ENCODE data around the gene OR2AT4. TPM values are rescaled to one million over a fixed set of nuclear protein-coding genes. Genes with fewer than 3 reads are reported as not detected.

Gene OR2AT4
- total RNA-seq, 4 donors from 2014 or later = not detected

- intact Hi-C loops (cut with DNase I; ENCODE audit: low total_unique reads) = loop anchor here (5.0 kb wide), 2 partner anchors 59 to 104 kb away; no protein-coding TSS in a partner anchor
- peak; percentile 76 to 93 for DNase-seq (ENCODE audit: low spot score in 2 of 2)
- 28 to 33% methylated on average over 9 to 10 of the region's 10 CpGs for WGBS, 2 donors
- no peak overlapping the region for H3K4me3 ChIP-seq (ENCODE audit: low read depth, poor library complexity, severe bottlenecking)
- TF ChIP-seq POLR2A (IDR thresholded peaks at IDR 0.05) (no peak), CTCF (IDR thresholded peaks at IDR 0.05) (no peak)
These were observed 46.2 kb upstream of the OR2AT4 start for GRCh38 chr11:75142714-75143419.

GRCh38 chr11:75141166-75141565 lies 44.5 kb upstream of the OR2AT4 start:
- WGBS, 2 donors = 70 to 75% methylated on average over 6 of the region's 6 CpGs
- peak in 1 of 2 donors; percentile 11 for DNase-seq (ENCODE audit: low spot score in 2 of 2)
- intact Hi-C loops (cut with DNase I; ENCODE audit: low total_unique reads) = loop anchor here (5.0 kb wide), 2 partner anchors 61 to 106 kb away; no protein-coding TSS in a partner anchor
- no peak for TF ChIP-seq POLR2A (IDR thresholded peaks at IDR 0.05)
- no peak for TF ChIP-seq CTCF (IDR thresholded peaks at IDR 0.05)
- no peak overlapping the region for H3K4me3 ChIP-seq (ENCODE audit: low read depth, poor library complexity, severe bottlenecking)

- WGBS, 2 donors = 36 to 37% methylated on average over 22 of the region's 22 CpGs
- intact Hi-C loops (cut with DNase I; ENCODE audit: low total_unique reads) = loop anchor here (5.0 kb wide), 2 partner anchors 62 to 107 kb away; no protein-coding TSS in a partner anchor
- peak; percentile 35 to 91 for DNase-seq (ENCODE audit: low spot score in 2 of 2)
- TF ChIP-seq POLR2A (IDR thresholded peaks at IDR 0.05) (no peak), CTCF (IDR thresholded peaks at IDR 0.05) (no peak)
- no peak overlapping the region for H3K4me3 ChIP-seq (ENCODE audit: low read depth, poor library complexity, severe bottlenecking)
These were observed 43.8 kb upstream of the OR2AT4 start for GRCh38 chr11:75140269-75141138.

- 85 to 88% methylated on average over 1 of the region's 1 CpG for WGBS, 2 donors
- H3K4me3 ChIP-seq (ENCODE audit: low read depth, poor library complexity, severe bottlenecking) = no peak overlapping the region
- intact Hi-C loops (cut with DNase I; ENCODE audit: low total_unique reads) = no loop called here
- TF ChIP-seq CTCF (IDR thresholded peaks at IDR 0.05) = no peak
- TF ChIP-seq POLR2A (IDR thresholded peaks at IDR 0.05) = no peak
- DNase-seq (ENCODE audit: low spot score in 2 of 2) = no peak
These were observed 39.0 kb upstream of the OR2AT4 start for GRCh38 chr11:75135651-75136050.

GRCh38 chr11:75135021-75135650 lies 38.5 kb upstream of the OR2AT4 start:
- DNase-seq (ENCODE audit: low spot score in 2 of 2) = no peak
- H3K4me3 ChIP-seq (ENCODE audit: low read depth, poor library complexity, severe bottlenecking) = no peak overlapping the region
- no peak for TF ChIP-seq POLR2A (IDR thresholded peaks at IDR 0.05)
- TF ChIP-seq CTCF (IDR thresholded peaks at IDR 0.05) = no peak
- WGBS, 2 donors = 76 to 86% methylated on average over 4 to 5 of the region's 5 CpGs
- intact Hi-C loops (cut with DNase I; ENCODE audit: low total_unique reads) = no loop called here

Data from lower leg skin (tissue), 4 donors.